HG02588 (cell line): ENCODE data around the gene SSRP1.

ENCODE experiments used
- ATAC-seq: cut with Tn5 transposase; IDR thresholded peaks from one replicate; pipeline ENCODE4 v1.9.1; 2021; ENCODE audit warnings: mild to moderate bottlenecking, moderate library complexity; ENCODE audit not compliant: unreplicated experiment

The SSRP1 gene

GRCh38 chr11:57276971-57277675 lies 58.6 kb downstream of the SSRP1 start:
- ATAC-seq, result no peak

DNA sequence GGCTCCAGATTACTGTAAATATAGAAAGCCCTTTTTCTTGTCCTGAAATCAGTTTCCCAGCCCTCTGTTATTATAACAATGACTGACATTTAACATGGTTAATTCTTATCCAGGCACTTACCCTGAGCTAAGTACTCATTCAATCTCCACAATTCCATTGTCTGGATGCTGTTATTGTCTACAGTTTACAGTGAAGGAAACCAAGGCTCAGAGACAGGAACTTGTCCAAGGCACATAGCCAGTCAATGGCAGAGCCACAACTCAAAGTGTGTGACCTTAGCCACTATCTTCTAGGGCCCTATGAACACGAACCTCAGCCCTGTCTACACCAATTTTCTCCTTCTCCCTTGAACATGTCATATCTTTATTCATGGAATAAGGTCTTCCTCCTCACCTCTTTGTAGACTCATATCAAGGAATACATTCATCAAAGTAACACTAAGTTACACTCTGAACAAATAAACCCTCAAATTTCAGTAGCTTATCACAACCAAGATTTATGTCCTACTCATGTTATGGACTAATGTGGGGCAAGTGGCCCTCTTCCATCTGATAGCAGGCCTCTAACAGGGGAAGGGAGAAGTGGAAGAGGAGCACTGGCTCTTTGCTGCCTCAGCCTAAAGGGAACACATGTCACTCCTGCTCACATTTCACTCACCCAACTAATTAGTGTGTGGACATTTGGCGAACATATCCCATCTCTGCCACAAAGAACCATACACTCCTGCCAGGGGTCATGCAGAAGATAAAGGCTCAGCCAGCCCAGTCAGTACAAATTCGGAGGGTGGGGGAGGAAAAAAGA lies 59.3 kb downstream of the SSRP1 start:
- ATAC-seq, result no peak
